Mesendoderm (in vitro differentiated cells): ENCODE measurements around the gene LEFTY1.
A peak's percentile ranks its signal among the peaks of the same experiment; 100 is the strongest.

Experiments used
- DNase-seq: peaks from one replicate; pipeline ENCODE4 v3.0.0; 2013
- H2AK5ac ChIP-seq: 2 replicates; pipeline ENCODE4 v1.6.1; 2013; ENCODE audit warnings: low read length, inconsistent platforms
- H2BK120ac ChIP-seq: 2 replicates; pipeline ENCODE4 v1.6.1; 2013; ENCODE audit warnings: low read depth, mild to moderate bottlenecking, low read length, moderate library complexity, mixed read lengths
- H2BK15ac ChIP-seq: replicated peaks from 2 replicates; pipeline ENCODE4 v1.6.1; 2013; ENCODE audit warnings: low read depth, mild to moderate bottlenecking, moderate library complexity
- H2BK5ac ChIP-seq: 2 replicates; pipeline ENCODE4 v1.6.1; 2013; ENCODE audit warnings: low read length, inconsistent platforms
- H3K18ac ChIP-seq: 2 replicates; pipeline ENCODE4 v1.6.1; 2013; ENCODE audit warnings: mild to moderate bottlenecking, low read length, mixed read lengths
- H3K23ac ChIP-seq: one replicate; pipeline ENCODE4 v1.6.1; 2013; ENCODE audit warnings: low read length
- H3K27ac ChIP-seq: 2 replicates; pipeline ENCODE4 v1.5.1; 2013; ENCODE audit warnings: low read depth, mild to moderate bottlenecking, inconsistent platforms, low read length, moderate library complexity
- H3K27me3 ChIP-seq: 2 replicates; pipeline ENCODE4 v1.6.1; 2013; ENCODE audit warnings: low read length, control low read depth, mild to moderate bottlenecking, inconsistent platforms; ENCODE audit not compliant: insufficient read depth, poor library complexity
- H3K36me3 ChIP-seq: 2 replicates; pipeline ENCODE4 v1.6.1; 2013; ENCODE audit warnings: low read length, inconsistent platforms; ENCODE audit not compliant: control insufficient read depth, insufficient read depth
- H3K4ac ChIP-seq: one replicate; pipeline ENCODE4 v1.6.1; 2013; ENCODE audit warnings: low read depth, mild to moderate bottlenecking, low read length, moderate library complexity
- H3K4me1 ChIP-seq: 2 replicates; pipeline ENCODE4 v1.6.1; 2013; ENCODE audit warnings: low read depth, low read length, inconsistent platforms; ENCODE audit not compliant: control insufficient read depth
- H3K4me2 ChIP-seq: 2 replicates; pipeline ENCODE4 v1.6.1; 2013; ENCODE audit warnings: low read length
- H3K4me3 ChIP-seq: 2 replicates; pipeline ENCODE4 v1.5.1; 2013; ENCODE audit warnings: mild to moderate bottlenecking, low read length
- H3K56ac ChIP-seq: one replicate; pipeline ENCODE4 v1.6.1; 2013; ENCODE audit warnings: low read length
- H3K79me1 ChIP-seq: 2 replicates; pipeline ENCODE4 v1.6.1; 2013; ENCODE audit warnings: low read length, inconsistent platforms
- H3K79me2 ChIP-seq: 2 replicates; pipeline ENCODE4 v1.6.1; 2013; ENCODE audit warnings: mild to moderate bottlenecking, low read length; ENCODE audit not compliant: control insufficient read depth, insufficient read depth
- H3K9ac ChIP-seq: 2 replicates; pipeline ENCODE4 v1.6.1; 2013; ENCODE audit warnings: low read length, inconsistent platforms
- H4K5ac ChIP-seq: one replicate; pipeline ENCODE4 v1.6.1; 2013; ENCODE audit warnings: low read length
- H4K8ac ChIP-seq: one replicate; pipeline ENCODE4 v1.6.1; 2013; ENCODE audit warnings: low read depth, mild to moderate bottlenecking, control low read depth, low read length, moderate library complexity
- WGBS: extraction: QIAGEN DNeasy Blood & Tissue Kit; methylation state at CpG from one replicate; pipeline ENCODE4 v1.1.7; 2013; ENCODE audit warnings: low lambda C conversion rate, missing lambda C conversion rate; ENCODE audit not compliant: insufficient coverage; ENCODE audit errors: extremely low coverage; 5-methylcytosine and 5-hydroxymethylcytosine counted together

The LEFTY1 gene

DNA sequence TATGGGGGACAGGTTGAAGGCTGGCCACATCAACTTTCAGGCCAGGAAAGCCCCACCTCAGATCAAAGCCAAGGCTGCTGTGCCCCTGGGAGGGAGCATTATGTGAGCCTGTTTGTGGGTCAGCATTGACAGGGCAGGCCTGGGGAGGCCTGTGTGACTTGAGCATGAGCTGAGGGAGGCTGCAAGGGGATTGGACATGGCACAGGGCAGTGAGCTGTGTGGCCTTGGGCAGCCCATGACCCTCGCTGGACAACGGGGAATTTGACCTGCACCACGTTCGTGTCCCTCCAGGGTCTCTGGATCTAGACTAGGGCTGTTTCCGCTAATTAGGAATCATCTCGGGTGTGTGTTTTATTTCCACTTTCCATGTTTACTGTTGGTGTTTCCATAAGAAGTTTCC lies 17.5 kb upstream of the LEFTY1 start:
- Histone ChIP-seq H3K9ac (no peak overlapping the region), H3K4me2 (no peak overlapping the region), H3K4me3 (no peak overlapping the region), H2AK5ac (peak overlapping the region; percentile 84), H3K79me2 (no peaks in the 10 kb centered on the region), H3K27ac (no peak overlapping the region), H2BK15ac (no peak overlapping the region), H3K36me3 (no peaks in the 10 kb centered on the region), H3K23ac (no peak overlapping the region), H3K56ac (peak overlapping the region; percentile 18), H3K27me3 (no peaks in the 10 kb centered on the region), H3K4ac (no peak overlapping the region), H4K8ac (no peak overlapping the region), H4K5ac (no peak overlapping the region), H3K18ac (no peak overlapping the region), H3K79me1 (no peaks in the 10 kb centered on the region), H3K4me1 (peaks cover 16% of the 10 kb centered on the region), H2BK5ac (peak overlapping the region; percentile 58), H2BK120ac (no peak overlapping the region)
- DNase-seq = no peak
- no CpG with 5 or more reads among the region's 6 CpGs for WGBS

DNA sequence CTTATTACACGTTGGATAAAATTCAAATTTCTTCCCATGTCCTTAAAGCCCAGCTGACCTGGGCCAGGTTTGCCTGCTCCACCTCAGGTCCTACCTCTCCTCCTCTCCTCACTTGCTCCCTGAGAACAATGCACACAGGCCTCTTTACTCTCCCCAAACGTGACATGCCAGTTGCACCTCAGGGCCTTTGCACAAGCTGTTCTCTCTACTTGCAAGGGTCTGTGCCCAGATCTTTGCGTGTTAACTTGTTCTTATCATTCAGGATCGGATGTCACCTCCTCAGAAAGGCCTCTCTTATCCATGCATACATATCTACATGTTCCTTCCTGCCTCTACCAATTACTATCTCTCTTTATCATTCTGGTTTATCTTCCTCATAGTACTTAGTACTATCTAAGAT lies 14.7 kb upstream of the LEFTY1 start:
- H2AK5ac ChIP-seq = no peak overlapping the region
- no peaks in the 10 kb centered on the region for H3K27me3 ChIP-seq
- H3K79me1 ChIP-seq = no peaks in the 10 kb centered on the region
- no peak overlapping the region for H2BK15ac ChIP-seq
- no peak overlapping the region for H3K4me3 ChIP-seq
- no peak overlapping the region for H3K23ac ChIP-seq
- H3K4ac ChIP-seq = no peak overlapping the region
- no peak overlapping the region for H4K5ac ChIP-seq
- no peak overlapping the region for H3K4me2 ChIP-seq
- no peak overlapping the region for H3K18ac ChIP-seq
- H2BK120ac ChIP-seq = no peak overlapping the region
- no peak overlapping the region for H4K8ac ChIP-seq
- H3K79me2 ChIP-seq = no peaks in the 10 kb centered on the region
- H2BK5ac ChIP-seq = no peak overlapping the region
- peaks cover 11% of the 10 kb centered on the region for H3K4me1 ChIP-seq
- H3K36me3 ChIP-seq = no peaks in the 10 kb centered on the region
- WGBS = no CpG with 5 or more reads among the region's 4 CpGs
- peak; percentile 79 for DNase-seq
- no peak overlapping the region for H3K56ac ChIP-seq
- no peak overlapping the region for H3K27ac ChIP-seq
- no peak overlapping the region for H3K9ac ChIP-seq

- Histone ChIP-seq H3K4me1 (peaks cover 22% of the 10 kb centered on the region), H2BK15ac (no peak overlapping the region), H4K5ac (no peak overlapping the region), H3K79me1 (no peaks in the 10 kb centered on the region), H3K27ac (peak overlapping the region; percentile 97), H3K18ac (peak overlapping the region; percentile 51), H3K4ac (peak overlapping the region; percentile 98), H2BK120ac (peak overlapping the region; percentile 62), H3K23ac (peak overlapping the region; percentile 80), H3K27me3 (no peaks in the 10 kb centered on the region), H4K8ac (no peak overlapping the region), H3K56ac (peak overlapping the region; percentile 92), H3K79me2 (no peaks in the 10 kb centered on the region), H2AK5ac (peak overlapping the region; percentile 97), H3K4me3 (no peak overlapping the region), H3K9ac (peak overlapping the region; percentile 65), H3K4me2 (no peak overlapping the region), H2BK5ac (peak overlapping the region; percentile 100), H3K36me3 (no peaks in the 10 kb centered on the region)
- peak; percentile 98 for DNase-seq
- no CpG with 5 or more reads among the region's 4 CpGs for WGBS
Measured at GRCh38 chr1:225899044-225899925, 10.3 kb upstream of the LEFTY1 start.

- peak overlapping the region; percentile 91 for H3K56ac ChIP-seq
- no peaks in the 10 kb centered on the region for H3K36me3 ChIP-seq
- peak overlapping the region; percentile 60 for H3K4ac ChIP-seq
Measured at GRCh38 chr1:225897595-225898514, 8.9 kb upstream of the LEFTY1 start.

DNA sequence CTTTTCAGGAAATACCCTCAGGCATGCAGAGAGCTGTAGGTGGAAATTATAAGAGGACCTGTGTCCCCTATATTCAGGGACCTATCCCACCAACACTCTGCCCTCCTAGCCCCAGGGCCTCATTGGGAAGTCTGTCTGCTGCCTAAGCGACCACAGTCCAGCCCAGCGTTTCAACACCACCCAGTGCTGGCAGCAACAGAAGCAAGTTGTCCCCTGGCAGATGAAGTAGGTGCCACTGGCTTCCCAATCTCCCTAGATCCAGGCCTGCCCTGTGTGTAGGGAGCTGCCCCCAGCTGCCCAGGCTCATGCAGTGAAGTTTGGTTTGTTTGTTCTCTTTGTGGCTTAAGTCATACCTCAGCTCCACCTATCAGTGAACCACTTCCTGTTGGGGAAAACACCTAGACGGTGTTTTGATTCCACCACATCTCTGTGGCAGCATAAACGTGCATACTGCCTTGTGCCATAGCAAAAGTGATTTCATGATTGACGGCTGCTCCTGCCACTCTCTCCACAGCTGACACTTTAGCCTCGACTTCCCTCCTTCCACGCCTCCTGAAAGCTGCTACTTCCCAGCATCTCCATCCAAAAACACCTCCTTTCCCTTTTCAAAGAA lies 8.1 kb upstream of the LEFTY1 start:
- DNase-seq = peak; percentile 56
- Histone ChIP-seq H3K79me1 (no peaks in the 10 kb centered on the region), H4K5ac (peak overlapping the region; percentile 30), H3K18ac (peak overlapping the region; percentile 29), H3K4ac (no peak overlapping the region), H3K23ac (peak overlapping the region; percentile 85), H3K27ac (peak overlapping the region; percentile 56), H2BK5ac (peak overlapping the region; percentile 97), H3K9ac (peak overlapping the region; percentile 61), H2AK5ac (peak overlapping the region; percentile 98), H2BK15ac (no peak overlapping the region), H3K56ac (peak overlapping the region; percentile 91), H4K8ac (no peak overlapping the region), H3K27me3 (no peaks in the 10 kb centered on the region), H3K4me1 (peaks cover 21% of the 10 kb centered on the region), H3K4me2 (no peak overlapping the region), H2BK120ac (no peak overlapping the region), H3K79me2 (no peaks in the 10 kb centered on the region), H3K4me3 (no peak overlapping the region), H3K36me3 (no peaks in the 10 kb centered on the region)
- WGBS = no CpG with 5 or more reads among the region's 7 CpGs

More at GRCh38 chr1:225897595-225898514, 8.9 kb upstream of the LEFTY1 start:
- peak overlapping the region; percentile 51 for H3K18ac ChIP-seq
- H4K5ac ChIP-seq = no peak overlapping the region
- no peaks in the 10 kb centered on the region for H3K27me3 ChIP-seq
- peak overlapping the region; percentile 98 for H2BK5ac ChIP-seq
- H3K27ac ChIP-seq = peak overlapping the region; percentile 56
- peak overlapping the region; percentile 98 for H2AK5ac ChIP-seq
- peak overlapping the region; percentile 62 for H2BK120ac ChIP-seq
- H3K4me2 ChIP-seq = no peak overlapping the region
- H3K4me1 ChIP-seq = peaks cover 21% of the 10 kb centered on the region
- H3K79me1 ChIP-seq = no peaks in the 10 kb centered on the region
- no peak overlapping the region for H4K8ac ChIP-seq
- no peaks in the 10 kb centered on the region for H3K79me2 ChIP-seq
- H3K9ac ChIP-seq = no peak overlapping the region
- H3K4me3 ChIP-seq = no peak overlapping the region
- no CpG with 5 or more reads among the region's 19 CpGs for WGBS
- no peak for DNase-seq
- H3K23ac ChIP-seq = no peak overlapping the region
- H2BK15ac ChIP-seq = no peak overlapping the region
